Loucy (cell line): ENCODE measurements around the gene LAPTM4A.
"Not testable (repeated sequence)": the region's sequence is repeated elsewhere in the genome, so short reads cannot be mapped to it uniquely, and the experiment has no call there.

Experiments
- H2AFZ ChIP-seq: fragments of 200-600 bp; sonication (generic); 2 replicates; pipeline ENCODE4 v1.6.0; 2016; ENCODE audit warnings: antibody characterized with exemption, mild to moderate bottlenecking, low read length, moderate library complexity
- H3F3A ChIP-seq: fragments of 200-600 bp; 2 replicates; pipeline ENCODE4 v1.6.0; 2016; ENCODE audit warnings: antibody characterized with exemption, low read depth, mild to moderate bottlenecking
- H3K27me3 ChIP-seq: fragments of 200-600 bp; sonication (generic); 2 replicates; pipeline ENCODE4 v1.6.1; 2014; ENCODE audit warnings: low read length, mild to moderate bottlenecking; ENCODE audit not compliant: insufficient read depth, poor library complexity, severe bottlenecking
- H3K36me3 ChIP-seq: fragments of 200-600 bp; sonication (generic); 2 replicates; pipeline ENCODE4 v1.6.1; 2016; ENCODE audit warnings: low read length; ENCODE audit not compliant: insufficient read depth
- H3K4me1 ChIP-seq: fragments of 200-600 bp; sonication (generic); 2 replicates; pipeline ENCODE4 v1.5.1; 2014; ENCODE audit warnings: low read length, mild to moderate bottlenecking; ENCODE audit not compliant: insufficient read depth, poor library complexity, severe bottlenecking
- H3K4me2 ChIP-seq: fragments of 200-600 bp; sonication (generic); 2 replicates; pipeline ENCODE4 v1.6.0; 2014; ENCODE audit warnings: antibody characterized with exemption, low read length, low read depth, mild to moderate bottlenecking; ENCODE audit not compliant: poor library complexity, severe bottlenecking
- H3K4me3 ChIP-seq: fragments of 200-600 bp; sonication (generic); 2 replicates; pipeline ENCODE4 v1.5.1; 2014; ENCODE audit warnings: low read length, mild to moderate bottlenecking, mixed read lengths; ENCODE audit not compliant: poor library complexity, severe bottlenecking
- H3K79me2 ChIP-seq: fragments of 200-600 bp; sonication (generic); 2 replicates; pipeline ENCODE4 v1.6.1; 2014; ENCODE audit warnings: low read length; ENCODE audit not compliant: insufficient read depth
- H3K9ac ChIP-seq: fragments of 200-600 bp; sonication (generic); 2 replicates; pipeline ENCODE4 v1.6.0; 2014; ENCODE audit warnings: mild to moderate bottlenecking, low read depth, low read length, moderate library complexity; ENCODE audit not compliant: poor library complexity, severe bottlenecking
- H3K9me2 ChIP-seq: fragments of 200-600 bp; sonication (generic); replicated peaks from 2 replicates; pipeline ENCODE4 v1.6.1; 2016; ENCODE audit warnings: low read depth, low read length, mixed read lengths
- H3K9me3 ChIP-seq: fragments of 200-600 bp; sonication (generic); 2 replicates; pipeline ENCODE4 v1.6.1; 2014; ENCODE audit warnings: mild to moderate bottlenecking, antibody characterized with exemption, low read length, low read depth; ENCODE audit not compliant: insufficient read depth
- H4K20me1 ChIP-seq: fragments of 200-600 bp; sonication (generic); 2 replicates; pipeline ENCODE4 v1.6.0; 2014; ENCODE audit warnings: antibody characterized with exemption, low read length, mild to moderate bottlenecking; ENCODE audit not compliant: insufficient read depth, poor library complexity, severe bottlenecking
- CTCF ChIP-seq: fragments of 200-600 bp; sonication (generic); conservative IDR thresholded peaks from 2 replicates; pipeline ENCODE4 v1.5.1; 2014; ENCODE audit warnings: mild to moderate bottlenecking, antibody characterized with exemption, low read length
- EZH2phosphoT487 ChIP-seq: fragments of 200-600 bp; IDR thresholded peaks from 2 replicates; pipeline ENCODE4 v1.6.1; 2018; ENCODE audit warnings: antibody characterized with exemption, mild to moderate bottlenecking, moderate library complexity, borderline replicate concordance

Gene LAPTM4A

GRCh38 chr2:20092226-20092900 is 40.9 kb upstream of the LAPTM4A start:
- Histone ChIP-seq H3K4me2 (no peak overlapping the region), H3K27me3 (no peaks in the 10 kb centered on the region), H3K4me1 (peaks cover 20% of the 10 kb centered on the region)

GRCh38 chr2:20091305-20091991 is 40.0 kb upstream of the LAPTM4A start:
- no peaks in the 10 kb centered on the region for H4K20me1 ChIP-seq
- H3K9ac ChIP-seq: no peak overlapping the region
- H3K36me3 ChIP-seq: no peaks in the 10 kb centered on the region
- peaks cover 20% of the 10 kb centered on the region for H3K4me1 ChIP-seq
- no peak overlapping the region for H3K4me3 ChIP-seq
- no peaks in the 10 kb centered on the region for H3F3A ChIP-seq
- no peaks in the 10 kb centered on the region for H3K9me2 ChIP-seq
- H3K4me2 ChIP-seq: no peak overlapping the region
- no peak overlapping the region for H2AFZ ChIP-seq
- H3K27me3 ChIP-seq: no peaks in the 10 kb centered on the region
- H3K9me3 ChIP-seq: no peaks in the 10 kb centered on the region
- TF ChIP-seq EZH2phosphoT487 (no peak), CTCF (no peak)
- no peaks in the 10 kb centered on the region for H3K79me2 ChIP-seq

More at GRCh38 chr2:20092226-20092900, 40.9 kb upstream of the LAPTM4A start:
- no peak overlapping the region for H3K9ac ChIP-seq
- H3K79me2 ChIP-seq: no peaks in the 10 kb centered on the region
- no peak overlapping the region for H3K4me3 ChIP-seq
- no peaks in the 10 kb centered on the region for H3K36me3 ChIP-seq
- no peak for TF ChIP-seq EZH2phosphoT487
- TF ChIP-seq CTCF: no peak
- no peak overlapping the region for H2AFZ ChIP-seq
- no peaks in the 10 kb centered on the region for H4K20me1 ChIP-seq
- H3F3A ChIP-seq: no peaks in the 10 kb centered on the region
- no peaks in the 10 kb centered on the region for H3K9me3 ChIP-seq
- no peaks in the 10 kb centered on the region for H3K9me2 ChIP-seq

- no peaks in the 10 kb centered on the region for H3K36me3 ChIP-seq
- H3F3A ChIP-seq: no peaks in the 10 kb centered on the region
- no peak overlapping the region for H3K4me3 ChIP-seq
- peaks cover 20% of the 10 kb centered on the region for H3K4me1 ChIP-seq
- no peak overlapping the region for H3K9ac ChIP-seq
- H3K9me3 ChIP-seq: no peaks in the 10 kb centered on the region
- H3K27me3 ChIP-seq: no peaks in the 10 kb centered on the region
- no peaks in the 10 kb centered on the region for H3K79me2 ChIP-seq
- TF ChIP-seq CTCF (no peak), EZH2phosphoT487 (no peak)
- no peaks in the 10 kb centered on the region for H4K20me1 ChIP-seq
- H2AFZ ChIP-seq: no peak overlapping the region
- no peak overlapping the region for H3K4me2 ChIP-seq
- H3K9me2 ChIP-seq: no peaks in the 10 kb centered on the region
Measured at GRCh38 chr2:20089715-20090464, 38.5 kb upstream of the LAPTM4A start.

- H3K4me3 ChIP-seq, H3K36me3 ChIP-seq, H3K9ac ChIP-seq, H3K4me1 ChIP-seq, H3K79me2 ChIP-seq, H2AFZ ChIP-seq, H3K4me2 ChIP-seq, H3K9me3 ChIP-seq, H3K27me3 ChIP-seq, H3F3A ChIP-seq, H3K9me2 ChIP-seq, H4K20me1 ChIP-seq: not testable (repeated sequence)
Measured at GRCh38 chr2:20085909-20086308, 34.5 kb upstream of the LAPTM4A start.

- not testable (repeated sequence) for H3K9ac ChIP-seq, H3K4me3 ChIP-seq, H4K20me1 ChIP-seq, H3K27me3 ChIP-seq, H3K9me3 ChIP-seq, H3K4me1 ChIP-seq, H3F3A ChIP-seq, H3K4me2 ChIP-seq, H3K36me3 ChIP-seq, H3K79me2 ChIP-seq, H3K9me2 ChIP-seq, H2AFZ ChIP-seq
Measured at GRCh38 chr2:20082812-20083211, 31.4 kb upstream of the LAPTM4A start.
